ENCODE measurements around the gene SLC7A6OS.

SLC7A6OS gene

GRCh38 chr16:68249371-68249770, 61.4 kb downstream of the SLC7A6OS start:
- DNase-seq, result no peak

Data from midbrain (tissue), 1 donor.